Measurements from ENCODE around the gene RYR3.
"Not testable (repeated sequence)": the region's sequence is repeated elsewhere in the genome, so short reads cannot be mapped to it uniquely, and the experiment has no call there.

RYR3 gene

DNA sequence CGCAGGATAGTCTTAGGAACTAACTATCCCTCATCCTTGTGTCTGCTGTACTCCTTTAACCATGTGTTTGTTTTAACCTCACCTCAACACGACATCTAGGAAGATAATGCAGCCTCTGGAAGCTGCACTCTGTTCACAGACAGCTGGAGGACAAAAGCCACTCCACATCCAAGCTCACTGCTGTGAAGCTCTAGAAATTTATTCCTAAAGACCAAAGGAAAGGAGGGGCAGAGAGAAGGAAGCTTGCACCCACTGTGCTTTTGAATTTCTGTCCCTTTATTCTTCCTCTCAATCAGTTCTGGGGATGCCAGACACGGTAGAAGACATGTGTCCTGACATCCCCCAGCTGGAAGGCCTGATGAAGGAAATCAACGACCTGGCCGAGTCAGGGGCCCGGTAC, 474.6 kb downstream of the RYR3 start:
- Mint-ChIP-seq H3K27me3 (peaks cover 7% of the 10 kb centered on the region), H3K4me3 (no peak overlapping the region), H3K4me1 (peaks cover 8% of the 10 kb centered on the region), H3K36me3 (no peaks in the 10 kb centered on the region), H3K9me3 (no peaks in the 10 kb centered on the region), H3K27ac (no peak overlapping the region)
- ATAC-seq (ENCODE audit: low read depth): no peak
- DNase-seq (ENCODE audit: low spot score in 2 of 2): no peak

DNA sequence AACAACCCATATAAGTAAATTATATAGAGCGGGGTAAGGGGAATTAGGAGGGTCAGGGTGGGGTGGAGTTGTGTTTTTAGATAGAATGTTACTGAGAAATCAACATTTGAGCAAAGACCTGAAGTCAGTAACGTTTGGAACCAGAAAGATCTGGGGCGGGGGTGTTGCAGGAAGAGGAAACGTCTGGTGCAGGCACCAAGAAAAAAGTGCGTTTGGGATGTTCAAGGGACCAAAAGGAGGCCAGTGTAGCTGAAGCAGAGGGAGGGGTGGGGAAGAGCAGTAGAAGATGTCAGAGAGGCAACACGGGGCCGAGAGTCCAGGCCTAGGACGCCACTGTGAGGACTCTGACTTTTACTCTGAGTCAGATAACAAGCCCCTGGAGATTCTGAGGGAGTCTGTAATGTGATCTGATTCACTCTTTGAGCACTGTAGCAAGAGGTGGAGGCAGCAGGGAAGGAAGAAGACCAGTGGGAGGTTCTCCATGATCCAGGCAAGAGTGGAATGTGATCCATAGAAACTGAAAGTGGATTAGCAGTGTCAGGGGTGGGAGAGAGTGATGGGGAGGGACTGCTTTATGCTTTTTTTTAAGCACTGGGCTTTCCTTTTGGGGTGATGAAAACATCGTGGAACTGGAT, 478.3 kb downstream of the RYR3 start:
- ATAC-seq (ENCODE audit: low read depth) (no peak), DNase-seq (ENCODE audit: low spot score in 2 of 2) (no peak)
- Mint-ChIP-seq H3K4me1 (peaks cover 6% of the 10 kb centered on the region), H3K27ac (no peak overlapping the region), H3K4me3 (peak overlapping the region; percentile 7), H3K36me3 (no peaks in the 10 kb centered on the region), H3K27me3 (peaks cover 7% of the 10 kb centered on the region), H3K9me3 (no peaks in the 10 kb centered on the region)

DNA sequence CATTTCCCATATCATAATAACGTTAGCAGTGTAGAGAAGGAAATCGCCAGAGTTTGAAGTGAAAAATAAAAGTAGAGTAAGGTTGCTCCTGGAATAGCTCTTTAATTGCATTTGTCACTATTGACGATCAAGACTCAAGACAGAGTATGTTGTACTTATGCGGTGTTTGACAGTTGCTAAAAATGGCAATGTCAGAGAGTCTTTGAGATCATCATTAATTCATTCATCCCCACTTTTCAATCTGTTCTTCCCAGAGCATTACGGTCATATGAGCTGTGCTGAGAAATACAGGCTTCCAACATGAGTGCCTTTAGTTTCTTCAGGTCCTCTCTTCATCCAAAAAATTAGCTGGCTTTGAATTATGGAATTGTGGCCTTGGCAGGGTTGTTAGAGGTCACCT, 483.7 kb downstream of the RYR3 start:
- Mint-ChIP-seq H3K4me1 (no peaks in the 10 kb centered on the region), H3K27me3 (no peaks in the 10 kb centered on the region), H3K36me3 (no peaks in the 10 kb centered on the region), H3K4me3 (no peak overlapping the region), H3K27ac (no peak overlapping the region), H3K9me3 (no peaks in the 10 kb centered on the region)
- ATAC-seq (ENCODE audit: low read depth) (no peak), DNase-seq (ENCODE audit: low spot score in 2 of 2) (no peak)

DNA sequence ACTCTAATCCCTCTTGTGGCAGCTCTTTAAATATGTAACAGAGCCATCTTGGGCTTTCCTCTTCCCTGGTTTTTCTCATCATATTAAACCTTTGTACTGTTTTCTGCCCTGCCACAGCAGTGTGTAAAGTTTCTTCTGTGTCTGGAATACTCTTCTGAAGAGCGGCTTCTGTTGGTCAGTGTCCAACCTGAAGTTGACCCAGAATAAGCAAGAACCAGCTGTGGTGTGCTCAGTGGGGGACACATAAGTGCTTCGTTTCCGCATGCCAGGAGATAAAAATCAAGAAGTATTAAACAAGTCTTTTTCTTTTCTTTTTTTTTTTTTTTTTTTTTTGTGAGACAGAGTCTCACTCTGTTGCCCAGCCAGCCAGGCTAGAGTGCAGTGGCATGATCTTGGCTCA, 484.3 kb downstream of the RYR3 start:
- no peaks in the 10 kb centered on the region for H3K27me3 Mint-ChIP-seq
- DNase-seq (ENCODE audit: low spot score in 2 of 2) (no peak), ATAC-seq (ENCODE audit: low read depth) (no peak)
- no peaks in the 10 kb centered on the region for H3K4me1 Mint-ChIP-seq
- no peaks in the 10 kb centered on the region for H3K36me3 Mint-ChIP-seq
- no peaks in the 10 kb centered on the region for H3K9me3 Mint-ChIP-seq
- H3K4me3 Mint-ChIP-seq: no peak overlapping the region
- H3K27ac Mint-ChIP-seq: no peak overlapping the region

DNA sequence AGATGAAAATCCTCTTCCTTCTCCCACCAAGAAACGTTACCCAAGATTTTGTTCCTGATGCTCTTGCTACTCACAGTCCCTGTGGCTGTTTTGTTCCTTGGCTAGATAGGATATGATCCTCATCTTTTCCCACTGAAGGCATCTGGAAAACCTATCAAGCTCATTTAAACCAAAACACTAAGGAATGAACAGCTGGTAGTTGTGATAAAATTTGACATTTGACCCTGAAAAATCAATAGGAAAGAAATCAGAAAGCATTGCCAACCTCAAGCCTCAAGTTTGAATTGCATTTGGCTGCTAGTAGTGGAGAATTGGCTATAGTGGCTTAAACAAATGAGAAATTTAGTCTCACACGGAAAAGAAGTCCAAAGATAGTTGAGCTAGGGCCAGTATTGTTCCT, 486.9 kb downstream of the RYR3 start:
- ATAC-seq (ENCODE audit: low read depth) (no peak), DNase-seq (ENCODE audit: low spot score in 2 of 2) (no peak)
- no peak overlapping the region for H3K27ac Mint-ChIP-seq
- H3K36me3 Mint-ChIP-seq: no peaks in the 10 kb centered on the region
- H3K9me3 Mint-ChIP-seq: no peaks in the 10 kb centered on the region
- H3K27me3 Mint-ChIP-seq: no peaks in the 10 kb centered on the region
- no peaks in the 10 kb centered on the region for H3K4me1 Mint-ChIP-seq
- H3K4me3 Mint-ChIP-seq: no peak overlapping the region

DNA sequence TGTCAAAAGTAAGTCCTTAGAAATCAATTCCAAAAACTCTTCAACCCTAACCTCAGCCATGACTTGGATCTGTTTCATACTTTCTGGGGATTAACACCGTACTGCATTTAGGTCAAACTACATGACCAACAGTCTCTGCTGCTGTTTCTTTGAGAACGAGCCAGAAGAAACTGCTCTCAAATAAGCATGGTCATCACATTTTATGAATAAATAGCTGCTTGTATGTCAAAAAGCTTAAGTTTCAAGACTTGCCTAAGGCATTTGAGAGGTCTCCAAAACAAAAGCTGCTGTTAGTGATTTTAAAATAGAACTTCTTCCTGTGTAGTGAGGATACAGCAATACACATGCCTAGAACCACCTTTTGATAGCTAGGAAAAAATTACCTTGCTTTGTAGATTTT, 491.2 kb downstream of the RYR3 start:
- H3K27ac Mint-ChIP-seq: no peak overlapping the region
- H3K4me1 Mint-ChIP-seq: no peaks in the 10 kb centered on the region
- H3K9me3 Mint-ChIP-seq: peaks cover 5% of the 10 kb centered on the region
- ATAC-seq (ENCODE audit: low read depth): no peak
- no peak overlapping the region for H3K4me3 Mint-ChIP-seq
- DNase-seq (ENCODE audit: low spot score in 2 of 2): no peak
- H3K36me3 Mint-ChIP-seq: no peaks in the 10 kb centered on the region
- peaks cover 3% of the 10 kb centered on the region for H3K27me3 Mint-ChIP-seq

DNA sequence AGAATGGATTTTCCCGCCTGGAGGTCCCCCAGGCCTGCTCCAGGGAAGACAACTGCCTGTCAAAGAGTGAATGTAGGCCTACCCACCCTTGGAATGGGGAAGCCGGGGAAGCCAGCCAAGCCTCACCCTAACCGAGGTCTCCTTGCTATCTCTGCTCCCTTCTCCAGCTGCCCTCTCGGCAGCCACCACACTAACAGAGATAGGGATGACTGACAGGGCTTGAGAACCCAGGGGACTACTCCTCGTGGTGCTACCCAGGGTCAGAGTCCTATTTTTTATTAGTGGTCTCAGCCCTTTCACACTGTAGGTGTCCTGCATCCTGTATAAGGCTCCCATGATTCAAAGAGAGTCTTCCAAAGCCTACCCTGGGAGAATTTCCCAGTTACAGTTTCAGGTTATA, 496.9 kb downstream of the RYR3 start:
- no peak for DNase-seq (ENCODE audit: low spot score in 2 of 2)
- no peak overlapping the region for H3K4me3 Mint-ChIP-seq

DNA sequence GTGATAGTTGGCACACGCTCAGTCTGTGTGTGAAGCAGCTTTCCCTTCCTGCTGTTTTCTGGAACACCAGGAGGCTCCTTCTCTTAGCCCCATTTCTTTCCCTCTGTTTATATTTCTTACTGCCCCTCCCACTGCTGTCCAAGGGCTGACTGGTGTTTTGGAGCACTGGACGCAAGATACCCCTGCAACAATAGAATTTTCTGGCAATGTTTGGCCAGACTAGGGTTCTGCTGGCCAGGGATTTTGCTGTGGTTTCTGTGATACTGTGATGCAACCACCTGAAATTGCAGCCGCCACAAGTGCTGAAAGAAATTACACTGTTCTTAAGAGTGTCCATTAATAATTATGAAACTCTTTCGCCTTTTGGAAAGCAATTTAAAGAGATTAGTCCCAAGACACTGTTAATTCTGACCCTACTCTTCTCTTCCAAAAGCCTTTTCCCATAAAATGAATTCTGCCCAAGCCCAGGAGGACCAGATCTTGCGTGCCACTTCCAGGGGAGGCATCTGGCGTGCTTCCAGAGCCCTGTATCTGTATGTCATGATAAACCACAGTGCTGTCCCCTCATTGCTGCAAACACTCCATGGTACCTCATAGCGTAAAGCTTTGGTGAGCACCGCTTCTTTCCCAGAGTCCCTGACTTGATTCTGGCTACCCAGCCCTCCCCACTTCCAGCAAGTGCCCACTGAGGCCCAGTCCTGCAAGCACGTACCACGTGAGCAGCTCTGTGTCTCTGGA, 498.1 kb downstream of the RYR3 start:
- Mint-ChIP-seq H3K4me1 (no peaks in the 10 kb centered on the region), H3K36me3 (no peaks in the 10 kb centered on the region), H3K27ac (no peak overlapping the region), H3K4me3 (no peak overlapping the region), H3K27me3 (peaks cover 14% of the 10 kb centered on the region), H3K9me3 (peaks cover 5% of the 10 kb centered on the region)
- DNase-seq (ENCODE audit: low spot score in 2 of 2): no peak
- no peak for ATAC-seq (ENCODE audit: low read depth)

More for the DNA sequence above, 496.9 kb downstream of the RYR3 start:
- no peak for ATAC-seq (ENCODE audit: low read depth)
- Mint-ChIP-seq H3K36me3 (no peaks in the 10 kb centered on the region), H3K4me1 (no peaks in the 10 kb centered on the region), H3K9me3 (peaks cover 5% of the 10 kb centered on the region), H3K27me3 (peaks cover 14% of the 10 kb centered on the region), H3K27ac (no peak overlapping the region)

DNA sequence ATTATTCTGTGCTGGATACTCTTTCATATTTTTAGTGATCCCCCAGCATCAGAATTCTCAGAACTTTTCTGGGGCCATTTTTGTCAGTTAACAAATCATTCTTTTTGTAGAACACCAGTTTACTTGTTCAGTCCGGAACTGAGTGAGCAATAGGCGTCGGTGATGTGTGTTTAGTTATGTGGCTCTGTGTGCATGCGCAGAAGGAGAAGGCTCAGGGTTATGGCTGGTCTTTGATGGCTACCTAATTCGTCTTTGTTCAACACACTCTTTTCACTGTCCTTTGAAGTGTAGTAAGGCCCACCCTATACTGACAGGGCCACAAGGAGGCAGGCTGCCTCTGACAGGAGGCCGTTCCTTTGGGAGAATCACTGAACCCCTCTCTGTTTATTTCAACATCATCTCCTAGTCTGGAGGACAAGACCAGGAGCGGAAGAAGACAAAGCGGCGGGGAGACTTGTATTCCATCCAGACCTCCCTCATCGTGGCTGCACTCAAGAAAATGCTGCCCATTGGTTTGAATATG, 499.4 kb downstream of the RYR3 start:
- no peak overlapping the region for H3K27ac Mint-ChIP-seq
- DNase-seq (ENCODE audit: low spot score in 2 of 2) (no peak), ATAC-seq (ENCODE audit: low read depth) (no peak)
- no peaks in the 10 kb centered on the region for H3K36me3 Mint-ChIP-seq
- no peak overlapping the region for H3K4me3 Mint-ChIP-seq
- no peaks in the 10 kb centered on the region for H3K4me1 Mint-ChIP-seq
- H3K27me3 Mint-ChIP-seq: peaks cover 14% of the 10 kb centered on the region
- peaks cover 5% of the 10 kb centered on the region for H3K9me3 Mint-ChIP-seq

DNA sequence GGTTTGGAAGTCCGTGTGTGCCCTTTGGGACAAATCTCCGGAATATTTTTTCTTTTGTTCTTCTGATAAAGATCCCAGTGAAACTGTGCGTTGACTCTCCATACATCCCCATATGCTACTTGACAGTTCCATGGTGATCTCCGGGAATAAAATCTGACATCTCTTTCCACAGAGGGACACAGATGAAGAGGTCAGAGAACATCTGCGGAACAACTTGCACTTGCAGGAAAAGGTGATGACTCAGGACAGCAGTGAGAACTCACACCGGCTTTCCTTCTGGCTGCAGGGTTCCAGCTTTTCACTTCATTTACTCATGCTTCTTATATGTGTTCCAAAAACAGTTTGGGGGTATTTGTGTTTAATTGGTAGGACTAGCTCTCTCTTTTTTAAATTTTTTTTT, 500.0 kb downstream of the RYR3 start:
- Mint-ChIP-seq H3K36me3 (no peaks in the 10 kb centered on the region), H3K27me3 (peaks cover 13% of the 10 kb centered on the region), H3K4me3 (no peak overlapping the region), H3K27ac (no peak overlapping the region), H3K4me1 (no peaks in the 10 kb centered on the region), H3K9me3 (peaks cover 3% of the 10 kb centered on the region)
- DNase-seq (ENCODE audit: low spot score in 2 of 2) (no peak), ATAC-seq (ENCODE audit: low read depth) (no peak)

DNA sequence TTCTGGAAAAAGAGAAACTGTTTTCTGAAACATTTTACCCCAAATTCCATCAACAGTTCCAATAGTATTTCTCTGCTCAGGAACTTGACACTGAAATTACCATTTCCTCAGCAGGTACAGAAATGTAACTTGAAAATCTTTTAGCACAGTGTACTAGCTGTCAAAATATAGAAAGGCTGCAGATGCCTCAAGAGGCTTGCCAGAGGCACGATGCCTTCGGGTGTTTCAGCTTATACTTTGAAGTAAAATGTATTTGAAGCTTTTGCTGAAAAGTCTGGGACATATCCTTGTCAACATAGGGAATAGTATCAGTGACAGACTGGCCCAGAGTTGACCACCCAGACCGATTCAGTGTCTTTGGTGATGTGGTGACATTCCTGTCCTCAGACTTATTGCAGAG, 503.1 kb downstream of the RYR3 start:
- peaks cover 10% of the 10 kb centered on the region for H3K27me3 Mint-ChIP-seq
- H3K27ac Mint-ChIP-seq: no peak overlapping the region
- no peaks in the 10 kb centered on the region for H3K4me1 Mint-ChIP-seq

DNA sequence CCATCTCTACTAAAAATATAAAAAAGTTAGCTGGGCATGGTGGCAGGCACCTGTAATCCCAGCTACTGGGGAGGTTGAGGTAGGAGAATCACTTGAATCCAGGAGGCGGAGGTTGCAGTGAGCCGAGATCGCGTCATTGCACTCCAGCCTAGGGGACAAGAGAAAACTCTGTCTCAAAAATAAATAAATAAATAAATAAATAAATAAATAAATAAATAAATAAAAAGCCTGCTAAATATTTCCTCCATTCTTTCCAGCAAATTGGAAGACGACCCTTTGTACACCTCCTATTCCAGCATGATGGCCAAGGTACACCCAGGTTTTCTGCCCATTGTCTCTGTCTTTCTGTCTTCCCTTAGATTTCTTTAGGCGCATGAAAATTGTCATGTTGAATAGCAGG, 508.7 kb downstream of the RYR3 start:
- H3K4me3 Mint-ChIP-seq; ATAC-seq (ENCODE audit: low read depth); H3K27ac Mint-ChIP-seq; H3K36me3 Mint-ChIP-seq; H3K27me3 Mint-ChIP-seq; H3K9me3 Mint-ChIP-seq; H3K4me1 Mint-ChIP-seq; DNase-seq (ENCODE audit: low spot score in 2 of 2): not testable (repeated sequence)

More for the DNA sequence above, 503.1 kb downstream of the RYR3 start:
- Mint-ChIP-seq H3K9me3 (no peaks in the 10 kb centered on the region), H3K36me3 (no peaks in the 10 kb centered on the region), H3K4me3 (no peak overlapping the region)
- ATAC-seq (ENCODE audit: low read depth): no peak
- no peak for DNase-seq (ENCODE audit: low spot score in 2 of 2)

DNA sequence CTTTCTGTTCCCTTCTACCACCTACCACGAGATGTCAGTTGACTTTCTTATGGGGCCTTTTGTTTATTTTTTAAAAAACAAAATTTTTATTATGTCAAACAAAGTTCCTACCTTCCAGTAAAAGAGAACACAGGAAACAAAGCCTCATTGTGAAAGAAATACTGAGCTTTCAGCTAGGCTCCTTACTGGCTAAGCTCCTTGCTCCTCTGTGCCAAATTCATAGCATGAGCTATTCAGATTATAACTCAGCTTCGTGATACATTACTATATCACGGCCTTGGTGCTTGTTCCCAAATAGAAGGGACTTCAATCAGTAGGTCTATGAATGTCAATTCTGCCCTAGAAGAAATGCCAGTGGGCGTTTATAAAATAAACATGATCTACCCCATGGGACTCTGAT, 511.7 kb downstream of the RYR3 start:
- DNase-seq (ENCODE audit: low spot score in 2 of 2): no peak
- Mint-ChIP-seq H3K36me3 (no peaks in the 10 kb centered on the region), H3K27ac (no peak overlapping the region), H3K27me3 (peaks cover 8% of the 10 kb centered on the region), H3K4me1 (no peaks in the 10 kb centered on the region), H3K4me3 (no peak overlapping the region), H3K9me3 (no peaks in the 10 kb centered on the region)
- ATAC-seq (ENCODE audit: low read depth): no peak

DNA sequence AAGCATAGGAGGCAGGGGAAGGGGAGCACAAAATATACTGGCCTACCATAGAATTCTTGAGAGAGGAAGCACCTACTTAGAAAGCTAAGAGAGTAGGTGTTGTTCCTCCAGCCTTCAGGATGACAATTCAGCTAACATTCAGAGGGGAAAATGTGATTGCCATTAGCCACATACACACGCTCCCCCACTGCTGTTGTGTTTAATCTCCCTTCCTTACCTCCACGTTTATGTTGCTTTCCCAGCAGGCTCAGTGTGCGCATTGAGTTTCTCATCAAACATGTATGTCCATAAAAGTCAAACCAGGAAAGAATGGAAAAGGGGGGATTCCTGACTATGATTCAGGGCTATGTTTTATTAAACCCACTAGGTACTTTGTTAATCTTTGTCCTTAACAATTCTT, 512.4 kb downstream of the RYR3 start:
- Mint-ChIP-seq H3K27ac (no peak overlapping the region), H3K9me3 (no peaks in the 10 kb centered on the region), H3K27me3 (peaks cover 7% of the 10 kb centered on the region), H3K4me3 (no peak overlapping the region), H3K4me1 (no peaks in the 10 kb centered on the region), H3K36me3 (no peaks in the 10 kb centered on the region)
- DNase-seq (ENCODE audit: low spot score in 2 of 2): no peak
- no peak for ATAC-seq (ENCODE audit: low read depth)

DNA sequence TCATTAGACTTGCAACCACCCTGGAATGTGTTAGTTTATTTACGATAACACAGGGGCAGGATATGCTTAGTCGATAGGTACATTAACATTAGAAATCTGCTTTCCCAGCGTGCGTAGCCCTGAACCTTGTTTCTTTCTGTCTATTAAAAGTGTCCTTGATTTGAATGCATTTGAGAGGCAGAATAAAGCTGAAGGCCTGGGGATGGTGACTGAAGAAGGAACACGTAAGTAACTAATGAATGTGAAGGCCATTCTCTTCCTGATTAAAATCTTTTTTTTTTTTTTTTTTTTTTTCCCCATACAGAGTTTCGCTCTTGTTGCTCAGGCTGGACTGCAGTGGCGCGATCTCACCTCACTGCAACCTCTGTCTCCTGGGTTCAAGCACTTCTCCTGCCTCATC, 514.7 kb downstream of the RYR3 start:
- Mint-ChIP-seq H3K4me1 (no peaks in the 10 kb centered on the region), H3K36me3 (no peaks in the 10 kb centered on the region), H3K9me3 (no peaks in the 10 kb centered on the region), H3K27me3 (peaks cover 7% of the 10 kb centered on the region), H3K4me3 (no peak overlapping the region), H3K27ac (no peak overlapping the region)
- no peak for DNase-seq (ENCODE audit: low spot score in 2 of 2)
- no peak for ATAC-seq (ENCODE audit: low read depth)

Measured in memory B cell (primary cell).